GF-D8 (cell line): ENCODE data around the gene CYFIP2.
"Not testable (repeated sequence)": the region's sequence is repeated elsewhere in the genome, so short reads cannot be mapped to it uniquely, and the experiment has no call there.

ENCODE experiments used
- DNase-seq: peaks from one replicate; lab custom pipeline; 2025; lab: John Stamatoyannopoulos, UW

The CYFIP2 gene

DNA sequence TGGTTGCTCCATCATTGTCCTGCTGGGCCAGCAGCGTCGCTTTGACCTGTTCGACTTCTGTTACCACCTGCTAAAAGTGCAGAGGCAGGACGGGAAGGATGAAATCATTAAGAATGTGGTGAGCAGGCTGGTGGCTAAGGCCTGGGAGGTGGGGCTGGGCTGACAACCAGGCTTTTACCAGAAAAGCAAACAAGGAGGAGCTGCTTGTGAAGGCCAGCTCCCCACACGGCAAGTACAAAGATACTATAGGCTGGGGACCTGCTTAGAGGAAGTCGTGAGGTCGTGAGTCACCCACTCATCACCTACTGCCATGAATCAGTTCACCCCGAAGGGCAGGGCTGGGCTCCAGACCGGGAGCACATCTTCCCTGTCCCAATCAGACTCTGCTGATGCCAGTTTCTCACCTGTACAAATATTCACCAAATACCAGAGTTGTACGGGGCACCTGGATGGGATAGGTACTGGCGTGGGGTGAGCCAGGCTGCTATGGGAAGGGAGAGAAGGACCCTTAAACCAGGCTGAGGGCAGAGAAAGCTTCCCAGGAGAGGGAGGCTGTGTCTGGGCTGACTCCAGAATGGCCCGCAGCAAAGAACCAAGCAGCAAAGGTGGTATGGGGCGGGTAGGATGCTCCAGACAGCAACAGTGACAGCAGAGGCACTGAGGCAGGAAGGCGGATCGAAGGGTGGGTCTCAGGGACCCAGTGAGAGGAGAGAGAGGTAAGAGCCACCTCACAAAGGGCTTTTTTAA, 124.8 kb downstream of the CYFIP2 start:
- DNase-seq = no peak

DNA sequence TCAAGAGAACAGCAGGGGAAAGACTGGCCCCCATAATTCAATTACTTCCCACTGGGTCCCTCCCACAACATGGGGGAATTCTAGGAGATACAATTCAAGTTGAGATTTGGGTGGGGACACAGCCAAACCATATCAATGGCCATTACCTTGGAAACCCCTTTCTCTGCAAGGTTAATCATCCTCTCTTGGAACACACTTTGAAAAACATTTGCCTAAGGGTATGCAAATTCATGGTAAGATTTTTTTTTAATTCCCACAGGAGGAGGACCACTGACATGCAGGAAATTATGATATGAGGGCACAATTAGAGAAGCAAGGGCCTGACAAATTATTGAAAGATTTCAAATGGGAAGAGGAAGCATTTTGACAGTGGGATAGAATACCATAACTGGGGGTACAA, 132.4 kb downstream of the CYFIP2 start:
- DNase-seq = no peak

DNA sequence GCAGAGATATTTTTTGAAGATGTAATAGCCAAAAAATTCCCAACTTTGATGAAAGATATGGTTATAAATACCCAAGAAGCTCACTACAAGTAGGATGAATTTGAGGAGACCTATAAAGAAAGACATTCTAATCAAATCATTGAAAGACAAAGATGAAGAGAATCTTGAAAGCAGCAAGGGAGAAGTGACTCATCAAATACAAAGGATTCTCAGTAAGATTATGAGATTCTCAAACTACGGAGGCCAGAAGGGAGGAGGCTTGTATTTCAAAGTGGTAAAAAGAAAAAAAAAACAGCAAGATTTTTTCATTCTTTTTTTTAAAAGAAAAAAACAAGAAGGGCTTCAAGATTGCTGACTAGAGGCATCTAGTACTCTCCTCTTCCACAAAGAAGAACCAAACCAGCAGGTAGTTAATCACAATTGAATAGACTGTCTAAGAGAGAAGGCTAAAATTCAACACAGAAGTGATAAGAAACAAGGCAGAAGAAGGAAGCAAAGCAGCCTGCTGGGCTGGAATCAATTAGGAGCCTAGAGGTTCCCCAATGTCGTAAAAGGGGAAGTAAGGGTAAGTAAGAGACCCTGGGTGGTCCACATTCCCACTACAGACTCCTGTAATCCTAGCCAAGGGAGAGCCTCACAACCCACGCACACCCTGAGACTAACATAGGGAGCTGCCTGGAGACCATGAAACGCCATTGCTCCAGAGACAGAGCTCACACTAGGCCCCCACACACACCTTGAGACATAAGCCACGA, 135.0 kb downstream of the CYFIP2 start:
- no peak for DNase-seq

DNA sequence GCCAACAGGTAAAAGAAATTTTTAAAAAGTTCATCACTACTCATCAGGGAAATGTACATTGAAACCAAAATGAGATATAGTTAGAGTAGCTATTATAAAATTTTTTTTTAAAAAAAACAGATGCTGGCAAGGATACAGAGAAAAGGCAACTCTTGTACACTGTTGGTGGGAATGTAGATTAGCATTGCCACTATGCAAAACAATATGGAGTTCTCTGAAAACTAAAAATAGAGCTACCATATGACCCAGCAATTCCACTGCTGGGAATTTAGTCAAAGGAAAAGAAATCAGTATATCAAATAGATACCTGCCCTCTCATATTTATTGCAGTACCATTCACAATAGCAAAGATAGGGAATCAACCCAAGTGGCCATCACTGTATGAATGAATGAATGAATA, 149.9 kb downstream of the CYFIP2 start:
- DNase-seq = no peak

DNA sequence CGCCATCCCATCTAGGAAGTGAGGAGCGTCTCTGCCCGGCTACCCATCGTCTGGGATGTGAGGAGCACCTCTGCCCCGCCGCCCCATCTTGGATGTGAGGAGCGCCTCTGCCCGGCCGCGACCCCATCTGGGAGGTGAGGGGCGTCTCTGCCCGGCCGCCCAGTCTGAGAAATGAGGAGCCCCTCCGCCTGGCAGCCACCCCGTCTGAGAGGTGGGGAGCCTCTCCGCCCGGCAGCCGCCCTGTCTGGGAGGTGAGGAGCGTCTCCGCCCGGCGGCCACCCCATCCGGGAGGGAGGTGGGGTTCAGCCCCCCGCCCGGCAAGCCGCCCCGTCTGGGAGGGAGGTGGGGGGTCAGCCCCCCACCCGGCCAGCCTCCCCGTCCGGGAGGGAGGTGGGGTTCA, 153.6 kb downstream of the CYFIP2 start:
- not testable (repeated sequence) for DNase-seq

DNA sequence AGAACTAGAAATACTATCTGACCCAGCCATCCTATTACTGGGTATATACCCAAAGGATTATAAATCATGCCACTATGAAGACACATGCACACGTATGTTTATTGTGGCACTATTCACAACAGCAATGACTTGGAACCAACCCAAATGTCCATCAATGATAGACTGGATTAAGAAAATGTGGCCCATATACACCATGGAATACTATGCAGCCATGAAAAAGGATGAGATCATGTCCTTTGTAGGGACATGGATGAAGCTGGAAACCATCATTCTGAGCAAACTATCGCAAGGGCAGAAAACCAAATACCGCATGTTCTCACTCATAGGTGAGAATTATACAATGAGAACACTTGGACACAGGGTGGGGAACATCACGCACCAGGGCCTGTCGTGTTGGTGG, 164.0 kb downstream of the CYFIP2 start:
- not testable (repeated sequence) for DNase-seq

DNA sequence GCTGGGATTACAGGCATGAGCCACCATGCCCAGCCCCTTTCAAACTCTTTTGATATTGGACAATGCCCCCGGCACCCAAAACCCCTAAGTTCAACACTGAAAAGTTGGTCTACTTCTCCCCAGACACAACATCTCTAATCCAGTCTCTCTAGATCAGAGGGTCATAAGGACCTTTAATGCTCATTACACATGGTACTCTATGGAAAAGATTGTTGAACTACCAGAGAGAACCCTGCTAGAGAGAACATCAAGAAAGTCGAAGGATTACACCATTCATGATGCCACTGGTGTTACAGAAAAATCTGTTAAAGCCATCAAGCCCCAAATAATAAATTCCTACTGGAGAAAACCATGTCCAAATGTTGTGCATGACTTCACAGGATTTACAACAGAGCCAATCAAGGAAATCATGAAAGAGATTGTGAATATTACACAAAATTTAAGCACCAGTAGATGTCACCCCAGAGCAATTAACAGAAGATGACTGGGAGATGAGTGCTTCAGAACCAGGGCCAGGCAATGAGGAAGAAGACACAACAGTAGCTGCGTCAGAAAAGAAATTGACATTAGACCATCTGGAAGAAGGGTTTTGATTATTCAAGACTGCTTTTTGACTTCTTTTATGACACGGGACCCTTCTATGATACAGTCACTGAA, 165.7 kb downstream of the CYFIP2 start:
- peak; percentile 30 for DNase-seq

DNA sequence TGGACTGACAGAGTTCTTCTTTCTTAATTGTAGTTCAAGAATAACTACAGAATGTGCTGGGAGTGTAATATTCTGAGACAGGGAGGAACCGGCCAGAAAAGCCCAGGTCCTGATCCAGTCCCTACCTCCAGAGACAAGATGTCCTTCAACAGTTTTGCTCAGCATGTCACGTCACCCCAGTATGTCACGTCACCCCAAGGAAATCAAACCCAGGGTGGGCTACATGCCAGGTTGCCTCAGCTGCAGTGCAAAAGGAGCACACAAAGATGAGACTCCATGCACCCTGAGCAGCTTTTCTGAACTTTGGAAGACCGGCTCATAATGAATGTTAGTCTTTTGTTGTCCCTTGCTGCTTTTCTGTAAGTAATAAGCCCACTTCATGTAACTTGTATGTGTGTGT, 168.2 kb downstream of the CYFIP2 start:
- no peak for DNase-seq

DNA sequence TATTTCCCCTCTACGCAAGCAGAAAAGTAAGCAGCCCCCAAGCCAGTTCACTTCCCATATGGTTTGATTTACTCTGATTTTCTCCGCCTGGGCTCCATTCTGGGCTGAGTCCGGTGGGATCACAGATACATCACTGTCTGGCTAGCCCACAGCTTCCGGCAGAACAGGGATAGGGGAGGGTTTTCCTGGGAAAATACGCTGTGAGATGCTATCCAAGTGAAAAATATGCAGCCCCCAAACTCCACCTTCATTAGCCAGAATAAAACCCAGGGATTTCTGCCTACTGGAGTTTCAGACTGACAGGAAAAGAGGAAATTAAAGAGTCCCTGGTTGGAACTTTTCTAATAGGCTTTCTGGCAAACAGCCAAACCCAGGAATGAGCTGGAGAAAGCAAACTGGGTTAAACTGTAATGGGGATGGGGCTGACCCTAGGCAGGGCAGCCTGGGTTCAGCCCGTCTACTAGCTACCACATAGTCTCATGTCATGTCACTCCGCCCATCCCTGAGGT, 177.2 kb downstream of the CYFIP2 start:
- no peak for DNase-seq

DNA sequence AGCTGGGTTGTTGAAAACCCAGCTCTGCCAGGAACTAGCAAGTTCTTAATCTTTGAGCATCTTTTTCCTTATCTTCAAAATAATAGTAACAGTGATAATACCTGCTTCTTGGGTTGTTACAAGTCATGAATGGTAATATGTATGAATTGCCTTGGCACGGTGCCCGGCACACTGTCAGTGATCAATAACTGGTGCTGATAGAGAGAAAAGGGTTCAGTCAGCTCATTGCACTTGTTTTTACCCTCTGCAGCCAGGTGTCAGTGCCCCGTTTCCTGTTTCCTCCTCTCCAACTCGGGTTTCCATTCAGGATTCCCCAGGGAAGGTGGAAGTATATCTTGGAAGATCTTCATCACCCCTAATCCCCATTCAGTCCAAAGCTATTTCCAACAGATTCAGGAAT, 178.3 kb downstream of the CYFIP2 start:
- DNase-seq = no peak
